Neutrophil (primary cell): ENCODE data around the gene PGM1.

Experiments
- H3K27ac ChIP-seq: fragments of 200-600 bp; sonication (generic); 2 replicates; pipeline ENCODE4 v1.5.1; 2016; ENCODE audit warnings: mild to moderate bottlenecking, moderate library complexity
- H3K27me3 ChIP-seq: fragments of 200-600 bp; sonication (generic); 2 replicates; pipeline ENCODE4 v1.6.0; 2016; ENCODE audit warnings: mild to moderate bottlenecking
- H3K36me3 ChIP-seq: fragments of 200-600 bp; sonication (generic); 2 replicates; pipeline ENCODE4 v1.5.1; 2017
- H3K4me1 ChIP-seq, 2 experiments: fragments of 200-600 bp in 1 of 2; sonication (generic) in 1 of 2; 1 replicate in 1 of 2; 2 replicates in 1 of 2; pipeline versions ENCODE4 v1.5.1 to v1.6.1; 2013 to 2016; ENCODE audit warnings: low read depth in 1 of 2, low read length in 1 of 2, mild to moderate bottlenecking in 1 of 2, moderate library complexity in 1 of 2; ENCODE audit not compliant: control insufficient read depth in 1 of 2, insufficient read depth in 1 of 2
- H3K4me3 ChIP-seq, 2 experiments: fragments of 200-600 bp in 1 of 2; sonication (generic) in 1 of 2; 1 replicate in 1 of 2; 2 replicates in 1 of 2; pipeline ENCODE4 v1.5.1; 2013 to 2016; ENCODE audit warnings: low read depth in 1 of 2, low read length in 1 of 2, mild to moderate bottlenecking in 1 of 2, moderate library complexity in 1 of 2
- H3K9me3 ChIP-seq: fragments of 200-600 bp; sonication (generic); 2 replicates; pipeline ENCODE4 v1.5.1; 2016
- CTCF ChIP-seq: fragments of 200-600 bp; sonication (generic); IDR thresholded peaks from 2 replicates; pipeline ENCODE4 v1.5.1; 2016; ENCODE audit warnings: antibody characterized with exemption

PGM1 gene

DNA sequence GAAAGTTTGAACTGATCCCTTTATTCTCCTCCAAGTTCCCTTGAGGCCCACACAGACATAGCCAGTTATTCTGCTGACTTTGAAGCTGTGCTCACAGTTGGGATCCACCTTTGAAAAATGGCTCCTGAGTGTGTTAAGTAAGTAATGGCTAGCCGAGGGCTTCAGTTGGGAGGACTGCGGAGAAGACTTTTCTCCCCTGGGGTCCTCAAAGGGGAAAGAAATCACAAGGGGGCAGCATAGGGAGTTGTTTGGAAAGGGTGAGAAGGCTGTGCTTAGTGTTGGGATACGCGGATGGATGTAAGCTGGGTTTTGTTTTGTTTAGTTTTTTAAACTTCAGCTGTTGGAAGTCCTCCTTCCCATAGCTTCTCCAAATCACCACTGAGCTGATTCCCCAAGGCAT lies 8.3 kb downstream of the PGM1 start:
- Histone ChIP-seq H3K36me3 (peaks cover 3% of the 10 kb centered on the region), H3K27me3 (no peaks in the 10 kb centered on the region), H3K9me3 (no peaks in the 10 kb centered on the region), H3K27ac (no peak overlapping the region), H3K4me1 (peaks cover 21 to 36% of the 10 kb centered on the region in 2 experiments), H3K4me3 (no peak overlapping the region)
- no peak for TF ChIP-seq CTCF

DNA sequence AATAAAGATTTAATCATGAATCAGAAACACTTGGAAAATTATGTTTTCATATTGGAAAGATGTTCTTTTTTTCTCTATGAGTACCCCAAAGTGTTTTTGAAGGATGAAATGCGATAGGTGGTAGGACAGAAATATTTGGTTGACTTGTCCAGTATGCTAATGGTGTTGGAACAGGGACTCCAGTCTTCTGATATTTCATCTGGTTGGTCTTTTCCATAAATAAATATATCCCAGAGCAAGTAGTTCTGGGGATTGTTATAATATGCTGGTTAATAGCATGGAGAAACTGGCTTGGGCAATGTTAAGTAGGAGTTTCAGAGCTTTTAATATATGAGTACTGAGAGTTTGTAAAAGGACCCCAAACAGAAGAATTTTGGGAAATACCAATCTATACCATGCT lies 8.7 kb downstream of the PGM1 start:
- no peaks in the 10 kb centered on the region for H3K9me3 ChIP-seq
- H3K27me3 ChIP-seq = no peaks in the 10 kb centered on the region
- peaks cover 3% of the 10 kb centered on the region for H3K36me3 ChIP-seq
- no peak for TF ChIP-seq CTCF
- H3K4me1 ChIP-seq = peaks cover 18 to 34% of the 10 kb centered on the region in 2 experiments
- H3K4me3 ChIP-seq = no peak overlapping the region
- H3K27ac ChIP-seq = no peak overlapping the region

GRCh38 chr1:63602629-63603028 lies 9.4 kb downstream of the PGM1 start:
- H3K27me3 ChIP-seq = no peaks in the 10 kb centered on the region
- no peak overlapping the region for H3K4me3 ChIP-seq
- no peaks in the 10 kb centered on the region for H3K9me3 ChIP-seq
- peaks cover 18 to 34% of the 10 kb centered on the region in 2 experiments for H3K4me1 ChIP-seq
- TF ChIP-seq CTCF = no peak
- peaks cover 3% of the 10 kb centered on the region for H3K36me3 ChIP-seq
- no peak overlapping the region for H3K27ac ChIP-seq

- peaks cover 18 to 34% of the 10 kb centered on the region in 2 experiments for H3K4me1 ChIP-seq
- no peaks in the 10 kb centered on the region for H3K36me3 ChIP-seq
- no peak for TF ChIP-seq CTCF
Observed at GRCh38 chr1:63603810-63604209, 10.6 kb downstream of the PGM1 start.

DNA sequence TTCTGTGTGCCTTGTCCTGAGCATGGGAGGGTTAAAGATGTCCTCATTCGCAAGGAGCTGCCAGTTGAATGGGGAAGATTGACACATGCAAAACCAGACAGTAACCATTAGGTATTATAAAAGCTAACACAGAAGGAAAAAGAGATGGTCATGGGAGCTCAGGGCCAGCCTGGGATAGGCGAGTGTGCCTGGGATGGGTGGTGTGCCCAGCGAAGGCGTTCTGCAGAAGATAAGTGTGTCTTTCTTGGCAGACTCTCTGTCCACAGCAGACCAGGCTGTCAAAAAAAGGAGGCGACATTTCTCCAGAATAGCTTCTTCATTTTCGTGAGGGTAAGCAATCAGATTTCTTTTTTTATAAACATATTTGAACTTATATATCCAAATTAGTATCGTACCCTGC lies 14.1 kb downstream of the PGM1 start:
- H3K4me1 ChIP-seq = peaks cover 20 to 39% of the 10 kb centered on the region in 2 experiments
- H3K9me3 ChIP-seq = no peaks in the 10 kb centered on the region
- H3K4me3 ChIP-seq = no peak overlapping the region
- TF ChIP-seq CTCF = no peak
- H3K27me3 ChIP-seq = no peaks in the 10 kb centered on the region
- no peak overlapping the region for H3K27ac ChIP-seq
- H3K36me3 ChIP-seq = no peaks in the 10 kb centered on the region

More at GRCh38 chr1:63603810-63604209, 10.6 kb downstream of the PGM1 start:
- no peak overlapping the region for H3K4me3 ChIP-seq
- no peaks in the 10 kb centered on the region for H3K27me3 ChIP-seq
- no peaks in the 10 kb centered on the region for H3K9me3 ChIP-seq
- no peak overlapping the region for H3K27ac ChIP-seq

GRCh38 chr1:63611231-63611630 lies 18.0 kb downstream of the PGM1 start:
- H3K4me3 ChIP-seq = no peak overlapping the region
- no peaks in the 10 kb centered on the region for H3K36me3 ChIP-seq
- H3K27me3 ChIP-seq = no peaks in the 10 kb centered on the region
- no peaks in the 10 kb centered on the region for H3K9me3 ChIP-seq
- H3K4me1 ChIP-seq = peaks cover 16 to 22% of the 10 kb centered on the region in 2 experiments
- no peak for TF ChIP-seq CTCF
- H3K27ac ChIP-seq = no peak overlapping the region
